ENCODE results near the gene KLF3. TPM values are rescaled to one million over a fixed set of nuclear protein-coding genes. Genes with fewer than 3 reads are reported as not detected.

KLF3 gene
- total RNA-seq, 1 donor from 2014 or later = 16.9 TPM

GRCh38 chr4:38654273-38654672 is 9.7 kb upstream of the KLF3 start:
- DNase-seq (ENCODE audit: low read depth, low spot score) = no peak

- DNase-seq (ENCODE audit: low read depth, low spot score) = no peak
Observed at GRCh38 chr4:38656111-38656510, 7.9 kb upstream of the KLF3 start.

- no peak for DNase-seq (ENCODE audit: low read depth, low spot score)
Observed at GRCh38 chr4:38659346-38659745, 4.7 kb upstream of the KLF3 start.

- DNase-seq (ENCODE audit: low read depth, low spot score) = no peak
Observed at GRCh38 chr4:38660838-38661237, 3.2 kb upstream of the KLF3 start.

GRCh38 chr4:38661371-38661770 is 2.6 kb upstream of the KLF3 start:
- DNase-seq (ENCODE audit: low read depth, low spot score) = no peak

- no peak for DNase-seq (ENCODE audit: low read depth, low spot score)
Observed at GRCh38 chr4:38662522-38663089, 1.4 kb upstream of the KLF3 start.

- no peak for DNase-seq (ENCODE audit: low read depth, low spot score)
Observed at GRCh38 chr4:38663090-38663800, 754 bp upstream of the KLF3 start.

GRCh38 chr4:38664706-38665401 is 855 bp downstream of the KLF3 start:
- no peak for DNase-seq (ENCODE audit: low read depth, low spot score)

- DNase-seq (ENCODE audit: low read depth, low spot score) = no peak
Observed at GRCh38 chr4:38665551-38666411, 1.8 kb downstream of the KLF3 start.

- no peak for DNase-seq (ENCODE audit: low read depth, low spot score)
Observed at GRCh38 chr4:38666766-38667084, 2.7 kb downstream of the KLF3 start.

- DNase-seq (ENCODE audit: low read depth, low spot score) = peak; percentile 99
Observed at GRCh38 chr4:38667085-38667893, 3.3 kb downstream of the KLF3 start.

- no peak for DNase-seq (ENCODE audit: low read depth, low spot score)
Observed at GRCh38 chr4:38668203-38668971, 4.4 kb downstream of the KLF3 start.

GRCh38 chr4:38669208-38669607 is 5.2 kb downstream of the KLF3 start:
- peak; percentile 67 for DNase-seq (ENCODE audit: low read depth, low spot score)

- no peak for DNase-seq (ENCODE audit: low read depth, low spot score)
Observed at GRCh38 chr4:38670109-38670901, 6.3 kb downstream of the KLF3 start.

- DNase-seq (ENCODE audit: low read depth, low spot score) = no peak
Observed at GRCh38 chr4:38670939-38671591, 7.1 kb downstream of the KLF3 start.

GRCh38 chr4:38671592-38671940 is 7.6 kb downstream of the KLF3 start:
- no peak for DNase-seq (ENCODE audit: low read depth, low spot score)

- no peak for DNase-seq (ENCODE audit: low read depth, low spot score)
Observed at GRCh38 chr4:38672074-38672396, 8.0 kb downstream of the KLF3 start.

- DNase-seq (ENCODE audit: low read depth, low spot score) = no peak
Observed at GRCh38 chr4:38672397-38673129, 8.6 kb downstream of the KLF3 start.

All from pulmonary artery endothelial cell (primary cell).